NCI-H345 treated with DMSO at 0.1 percent for 48 hours (cell line): Measurements from ENCODE around the gene CCNA1.

Source experiments
- DNase-seq: peaks from one replicate; lab custom pipeline; 2025; ENCODE audit not compliant: unreplicated experiment; lab: John Stamatoyannopoulos, UW

Gene CCNA1

GRCh38 chr13:36432106-36432544 is at the start of gene CCNA1:
CCNA1 (plus strand) TSS chr13:36432495; CDS start chr13:36433057, 562 bp downstream.
- peak; percentile 26 for DNase-seq

GRCh38 chr13:36385489-36385888 is 46.8 kb upstream of the CCNA1 start:
- DNase-seq: no peak

- DNase-seq: no peak
Observed at GRCh38 chr13:36395280-36395679, 37.0 kb upstream of the CCNA1 start.

GRCh38 chr13:36405151-36405550 is 27.1 kb upstream of the CCNA1 start:
- DNase-seq: no peak

- no peak for DNase-seq
Observed at GRCh38 chr13:36412736-36413135, 19.6 kb upstream of the CCNA1 start.

GRCh38 chr13:36413161-36413560 is 19.1 kb upstream of the CCNA1 start:
- DNase-seq: no peak

GRCh38 chr13:36414461-36414860 is 17.8 kb upstream of the CCNA1 start:
- DNase-seq: no peak

GRCh38 chr13:36417331-36417730 is 15.0 kb upstream of the CCNA1 start:
- no peak for DNase-seq

GRCh38 chr13:36418022-36418805 is 14.1 kb upstream of the CCNA1 start:
- no peak for DNase-seq

GRCh38 chr13:36420437-36420891 is 11.8 kb upstream of the CCNA1 start:
- DNase-seq: peak; percentile 33

- no peak for DNase-seq
Observed at GRCh38 chr13:36421447-36421846, 10.8 kb upstream of the CCNA1 start.

GRCh38 chr13:36428086-36428485 is 4.2 kb upstream of the CCNA1 start:
- no peak for DNase-seq

GRCh38 chr13:36430247-36431203 is 1.8 kb upstream of the CCNA1 start:
- no peak for DNase-seq

GRCh38 chr13:36431204-36432105 is 840 bp upstream of the CCNA1 start:
- no peak for DNase-seq

- DNase-seq: no peak
Observed at GRCh38 chr13:36436811-36437210, 4.5 kb downstream of the CCNA1 start.

- no peak for DNase-seq
Observed at GRCh38 chr13:36438594-36439483, 6.5 kb downstream of the CCNA1 start.

- no peak for DNase-seq
Observed at GRCh38 chr13:36445278-36445677, 13.0 kb downstream of the CCNA1 start.

GRCh38 chr13:36445891-36446351 is 13.6 kb downstream of the CCNA1 start:
- DNase-seq: no peak

GRCh38 chr13:36447501-36447900 is 15.2 kb downstream of the CCNA1 start:
- no peak for DNase-seq

GRCh38 chr13:36450534-36450933 is 18.2 kb downstream of the CCNA1 start:
- DNase-seq: no peak
